HEK293 (cell line): Measurements from ENCODE around the gene PTPRN2.
"Not testable (repeated sequence)": the region's sequence is repeated elsewhere in the genome, so short reads cannot be mapped to it uniquely, and the experiment has no call there.

ENCODE experiments used
- CTCF ChIA-PET: fragments of 350-600 bp; formaldehyde crosslinking; extraction: SDS; loops from one replicate; lab custom pipeline; 2021; ENCODE audit warnings: antibody characterized with exemption; lab: Yijun Ruan, JAX
- POLR2A ChIA-PET: fragments of 300-600 bp; formaldehyde crosslinking; extraction: SDS; loops from one replicate; lab custom pipeline; 2020; ENCODE audit warnings: antibody characterized with exemption, inconsistent platforms; lab: Yijun Ruan, JAX
- H3K27ac ChIP-seq: fragments of 200-500 bp; sonication (Bioruptor generic); 2 replicates; pipeline ENCODE4 v1.5.1; 2014; ENCODE audit warnings: low read depth, low read length, control low read depth, inconsistent platforms; ENCODE audit errors: extremely low read depth
- H3K36me3 ChIP-seq, 2 experiments: fragments of 200-500 bp in 1 of 2; sonication (Bioruptor generic) in 1 of 2; 1 replicate in 1 of 2; 2 replicates in 1 of 2; pipeline ENCODE4 v1.5.1; 2014 to 2017; ENCODE audit warnings: inconsistent platforms in 2 of 2, low read length in 2 of 2; ENCODE audit not compliant: control insufficient read depth in 2 of 2, insufficient read depth in 1 of 2
- H3K4me1 ChIP-seq: fragments of 200-500 bp; sonication (Bioruptor generic); 2 replicates; pipeline ENCODE4 v1.5.1; 2014; ENCODE audit warnings: mild to moderate bottlenecking, low read length, inconsistent platforms; ENCODE audit not compliant: control insufficient read depth, insufficient read depth
- H3K4me3 ChIP-seq: 2 replicates; pipeline ENCODE4 v1.5.1; 2011; ENCODE audit warnings: low read depth, mild to moderate bottlenecking, control low read depth, low read length, moderate library complexity
- H3K9me3 ChIP-seq: fragments of 200-500 bp; sonication (Bioruptor generic); 2 replicates; pipeline ENCODE4 v1.5.1; 2014; ENCODE audit warnings: low read depth, low read length, inconsistent platforms; ENCODE audit not compliant: control insufficient read depth, insufficient read depth
- FEZF1 ChIP-seq: fragments of 450-650 bp; formaldehyde crosslinking; IDR thresholded peaks from 2 replicates; pipeline ENCODE4 v1.5.1; 2016; ENCODE audit warnings: missing biosample characterization, missing genetic modification characterization
- GFI1B ChIP-seq: fragments of 450-650 bp; formaldehyde crosslinking; IDR thresholded peaks from 2 replicates; pipeline ENCODE4 v1.5.1; 2016; ENCODE audit warnings: missing biosample characterization, missing genetic modification characterization
- GLI2 ChIP-seq: fragments of 450-650 bp; formaldehyde crosslinking; IDR thresholded peaks from 2 replicates; pipeline ENCODE4; 2017; ENCODE audit warnings: missing biosample characterization, missing genetic modification characterization, low read depth, borderline replicate concordance
- HOXD13 ChIP-seq: sonication (generic); formaldehyde crosslinking; IDR thresholded peaks from 2 replicates; pipeline ENCODE4 v1.8.0; 2022; ENCODE audit warnings: missing genetic modification reagents, borderline replicate concordance
- KLF1 ChIP-seq: fragments of 450-650 bp; formaldehyde crosslinking; IDR thresholded peaks from 2 replicates; pipeline ENCODE4 v1.5.1; 2016; ENCODE audit warnings: missing biosample characterization, missing genetic modification characterization
- KLF9 ChIP-seq: fragments of 450-650 bp; formaldehyde crosslinking; IDR thresholded peaks from 2 replicates; pipeline ENCODE4 v1.5.1; 2016; ENCODE audit warnings: missing biosample characterization, missing genetic modification characterization, low read depth
- SETDB1 ChIP-seq: IDR thresholded peaks from one replicate; pipeline ENCODE4 v1.6.1; 2017; ENCODE audit warnings: mild to moderate bottlenecking, low read length, moderate library complexity, mixed read lengths; ENCODE audit not compliant: insufficient read length
- SP2 ChIP-seq: fragments of 450-650 bp; formaldehyde crosslinking; IDR thresholded peaks from 2 replicates; pipeline ENCODE4 v1.5.1; 2016; ENCODE audit warnings: missing biosample characterization, missing genetic modification characterization
- WT1 ChIP-seq: fragments of 450-650 bp; formaldehyde crosslinking; IDR thresholded peaks from 2 replicates; pipeline ENCODE4 v1.5.1; 2016; ENCODE audit warnings: missing biosample characterization, missing genetic modification characterization
- YY1 ChIP-seq: fragments of 450-650 bp; formaldehyde crosslinking; IDR thresholded peaks from 2 replicates; pipeline ENCODE4 v1.5.1; 2018; ENCODE audit warnings: missing biosample characterization, missing genetic modification characterization
- ZFHX2 ChIP-seq: fragments of 450-650 bp; formaldehyde crosslinking; conservative IDR thresholded peaks from 2 replicates; pipeline ENCODE4 v1.5.1; 2016; ENCODE audit warnings: missing biosample characterization, missing genetic modification characterization
- ZNF114 ChIP-seq: fragments of 450-650 bp; formaldehyde crosslinking; IDR thresholded peaks from 2 replicates; pipeline ENCODE4 v1.5.0; 2017; ENCODE audit warnings: missing biosample characterization, missing genetic modification characterization
- ZNF146 ChIP-seq: fragments of 450-650 bp; formaldehyde crosslinking; IDR thresholded peaks from 2 replicates; pipeline ENCODE4 v1.5.1; 2016; ENCODE audit warnings: missing biosample characterization, missing genetic modification characterization
- ZNF155 ChIP-seq: fragments of 450-650 bp; formaldehyde crosslinking; IDR thresholded peaks from 2 replicates; pipeline ENCODE4 v1.5.1; 2016; ENCODE audit warnings: missing biosample characterization, missing genetic modification characterization
- ZNF175 ChIP-seq: fragments of 450-650 bp; formaldehyde crosslinking; IDR thresholded peaks from 2 replicates; pipeline ENCODE4 v1.5.1; 2016; ENCODE audit warnings: missing biosample characterization, missing genetic modification characterization
- ZNF223 ChIP-seq: fragments of 450-650 bp; formaldehyde crosslinking; IDR thresholded peaks from 2 replicates; pipeline ENCODE4 v1.5.1; 2016; ENCODE audit warnings: missing biosample characterization, missing genetic modification characterization
- ZNF311 ChIP-seq: fragments of 450-650 bp; formaldehyde crosslinking; IDR thresholded peaks from 2 replicates; pipeline ENCODE4 v1.5.1; 2017; ENCODE audit warnings: missing biosample characterization, missing genetic modification characterization, borderline replicate concordance
- ZNF324 ChIP-seq: fragments of 450-650 bp; formaldehyde crosslinking; IDR thresholded peaks from 2 replicates; pipeline ENCODE4 v1.5.1; 2016; ENCODE audit warnings: missing biosample characterization, missing genetic modification characterization
- ZNF366 ChIP-seq: fragments of 450-650 bp; formaldehyde crosslinking; conservative IDR thresholded peaks from 2 replicates; pipeline ENCODE4 v1.5.1; 2016; ENCODE audit warnings: missing biosample characterization, missing genetic modification characterization
- ZNF510 ChIP-seq: fragments of 450-650 bp; formaldehyde crosslinking; IDR thresholded peaks from 2 replicates; pipeline ENCODE4 v1.5.1; 2018; ENCODE audit warnings: mild to moderate bottlenecking, missing genetic modification characterization, missing biosample characterization; ENCODE audit not compliant: insufficient replicate concordance
- ZNF529 ChIP-seq: fragments of 450-650 bp; formaldehyde crosslinking; IDR thresholded peaks from 2 replicates; pipeline ENCODE4 v1.5.1; 2017; ENCODE audit warnings: missing genetic modification characterization, missing biosample characterization; ENCODE audit not compliant: insufficient replicate concordance
- ZNF600 ChIP-seq: fragments of 450-650 bp; formaldehyde crosslinking; IDR thresholded peaks from 2 replicates; pipeline ENCODE4 v1.5.1; 2016; ENCODE audit warnings: missing biosample characterization, missing genetic modification characterization
- ZSCAN30 ChIP-seq: fragments of 450-650 bp; IDR thresholded peaks from 2 replicates; pipeline ENCODE4 v1.5.1; 2018; ENCODE audit warnings: missing biosample characterization, mild to moderate bottlenecking, missing genetic modification characterization, moderate library complexity

Gene PTPRN2

GRCh38 chr7:158047391-158048059 lies 540.1 kb downstream of the PTPRN2 start:
- TF ChIP-seq ZNF510 (tag by site-specific recombination) (no peak), YY1 (no peak), GFI1B (no peak), WT1 (tag by site-specific recombination) (no peak), SP2 (tag by site-specific recombination) (no peak), ZNF600 (tag by site-specific recombination) (no peak), SETDB1 (no peak), ZNF155 (tag by site-specific recombination) (no peak), ZNF529 (tag by site-specific recombination) (no peak), GLI2 (tag by site-specific recombination) (no peak)
- TF ChIP-seq, all 188 proteins: peak for 0
- Histone ChIP-seq H3K27ac (no peak overlapping the region), H3K9me3 (no peaks in the 10 kb centered on the region), H3K36me3 (no peaks in the 10 kb centered on the region), H3K4me1 (no peaks in the 10 kb centered on the region), H3K4me3 (no peak overlapping the region)
- ChIA-PET POLR2A (no interaction called here), CTCF (no interaction called here)

- H3K4me1 ChIP-seq, H3K27ac ChIP-seq, H3K4me3 ChIP-seq, CTCF ChIA-PET, H3K9me3 ChIP-seq, POLR2A ChIA-PET, H3K36me3 ChIP-seq: not testable (repeated sequence)
Measured at GRCh38 chr7:158046246-158046645, 541.4 kb downstream of the PTPRN2 start.

DNA sequence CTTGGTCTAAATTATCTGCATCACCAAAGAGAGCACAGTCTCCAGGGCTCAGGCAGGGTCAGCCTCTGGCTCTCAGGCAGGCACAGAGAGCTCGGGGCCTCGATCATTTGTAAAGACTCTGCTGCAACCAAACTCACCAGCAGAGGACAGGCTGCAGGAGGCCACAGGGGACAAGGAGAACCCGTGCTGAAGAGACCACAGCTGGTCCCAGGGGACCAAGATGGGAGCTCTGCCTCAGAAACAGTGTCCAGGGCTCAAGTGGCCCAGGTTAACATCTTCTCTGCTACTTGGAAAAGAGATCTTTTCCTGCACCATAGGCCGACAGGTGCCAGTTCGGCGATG lies 543.2 kb downstream of the PTPRN2 start:
- no peak for TF ChIP-seq ZNF146 (tag by site-specific recombination)
- no peaks in the 10 kb centered on the region for H3K36me3 ChIP-seq
- H3K9me3 ChIP-seq, result no peaks in the 10 kb centered on the region
- no peak overlapping the region for H3K4me3 ChIP-seq
- no peaks in the 10 kb centered on the region for H3K4me1 ChIP-seq
- H3K27ac ChIP-seq, result no peak overlapping the region
- ChIA-PET POLR2A (no interaction called here), CTCF (no interaction called here)

DNA sequence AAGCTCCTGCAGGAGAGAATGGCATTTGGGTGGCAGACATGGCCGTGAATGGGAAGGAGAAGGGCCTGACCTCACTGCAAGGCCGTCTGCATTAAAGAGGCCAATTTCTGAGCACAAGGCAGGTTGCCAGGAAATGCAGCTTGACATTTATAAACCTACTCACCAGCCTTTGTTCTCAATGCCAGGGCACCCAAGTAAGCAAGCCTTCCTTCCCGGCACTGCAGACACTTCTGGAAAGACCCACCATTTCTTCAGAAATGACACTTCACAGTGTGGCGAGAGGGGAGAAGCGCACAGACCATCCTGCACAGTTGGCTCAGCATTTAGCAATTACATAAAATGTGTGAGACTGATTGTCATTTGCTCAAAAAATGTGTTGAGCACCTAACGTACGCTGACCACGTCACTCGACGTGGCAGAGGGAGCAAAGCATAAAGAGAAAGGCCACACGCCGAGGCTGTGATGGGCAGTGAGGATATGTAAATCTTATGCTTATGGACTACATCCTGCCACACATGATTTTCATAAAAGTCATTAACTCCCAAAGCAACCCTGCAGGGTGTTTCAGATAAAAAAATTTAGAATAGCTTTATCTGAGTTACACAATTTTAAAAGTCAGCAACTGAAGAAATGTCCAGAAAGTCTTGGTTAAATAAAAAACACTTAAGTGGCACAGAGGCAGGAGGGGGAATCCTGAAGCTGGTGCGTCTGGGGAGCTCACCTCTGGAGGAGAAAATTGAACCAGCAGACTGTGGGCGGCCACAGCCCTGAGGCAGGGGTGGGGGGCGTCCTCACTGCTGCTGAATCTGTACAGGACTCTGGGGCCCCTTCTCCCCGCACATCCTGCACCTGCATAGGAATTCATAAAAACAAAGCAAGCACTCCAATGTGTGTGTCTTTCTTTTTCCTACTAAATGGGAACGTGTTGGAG lies 543.8 kb downstream of the PTPRN2 start:
- Histone ChIP-seq H3K4me3 (no peak overlapping the region), H3K9me3 (no peaks in the 10 kb centered on the region), H3K36me3 (no peaks in the 10 kb centered on the region), H3K4me1 (no peaks in the 10 kb centered on the region), H3K27ac (no peak overlapping the region)
- TF ChIP-seq ZNF114 (tag by site-specific recombination) (no peak), ZNF175 (tag by site-specific recombination) (no peak), ZNF324 (no peak), ZNF366 (no peak), KLF1 (no peak), HOXD13 (no peak), ZSCAN30 (tag by site-specific recombination) (no peak), ZFHX2 (tag by site-specific recombination) (no peak), ZNF223 (tag by site-specific recombination) (no peak), ZNF311 (tag by site-specific recombination) (no peak), KLF9 (tag by site-specific recombination) (no peak), FEZF1 (tag by site-specific recombination) (no peak)
- ChIA-PET CTCF (interaction anchor here (1.0 kb wide), 1 partner anchor 12 kb away, joined by 6 read pairs; no protein-coding TSS in a partner anchor), POLR2A (no interaction called here)
